Skeletal muscle tissue (tissue), 4 donors: Measurements from ENCODE around the gene MGAT4B. TPM values are rescaled to one million over a fixed set of nuclear protein-coding genes. Genes with fewer than 3 reads are reported as not detected.

Source experiments
- H3K27ac ChIP-seq: one replicate; pipeline ENCODE4 v1.7.0; 2013; ENCODE audit warnings: mild to moderate bottlenecking, low read depth, low read length, inconsistent platforms
- H3K27me3 ChIP-seq, 3 donors: one replicate each; pipeline ENCODE4 v1.7.0; 2013; ENCODE audit warnings: low read length in 3 of 3; ENCODE audit not compliant: control insufficient read depth in 3 of 3, insufficient read depth in 3 of 3
- H3K36me3 ChIP-seq, 3 donors: one replicate each; pipeline ENCODE4 v1.7.0; 2013; ENCODE audit warnings: low read length in 3 of 3; ENCODE audit not compliant: control insufficient read depth in 3 of 3, insufficient read depth in 3 of 3
- H3K4me1 ChIP-seq, 3 donors: one replicate each; pipeline ENCODE4 v1.7.0; 2013; ENCODE audit warnings: low read length in 3 of 3, mild to moderate bottlenecking in 3 of 3; ENCODE audit not compliant: control insufficient read depth in 3 of 3, insufficient read depth in 3 of 3
- H3K4me3 ChIP-seq, 3 donors: one replicate each; pipeline ENCODE4 v1.7.0; 2013; ENCODE audit warnings: low read length in 3 of 3
- H3K9ac ChIP-seq, 3 donors: one replicate each; pipeline ENCODE4 v1.7.0; 2013; ENCODE audit warnings: low read length in 3 of 3, mild to moderate bottlenecking in 3 of 3, moderate library complexity in 2 of 3, low read depth in 1 of 3
- H3K9me3 ChIP-seq, 3 donors: one replicate each; pipeline ENCODE4 v1.7.0; 2013; ENCODE audit warnings: low read length in 3 of 3; ENCODE audit not compliant: control insufficient read depth in 3 of 3
- total RNA-seq: library from RNA; depleted of rRNA; stranded (reverse); fragments of >200 nt; gene quantifications from one replicate; pipeline ENCODE4 v1.2.3, GENCODE V29; 2014
- donor health status: Osteomylitis.

Gene MGAT4B
- total RNA-seq, 1 donor from 2014 or later: 32.4 TPM

GRCh38 chr5:179820483-179821297, 14.0 kb upstream of the MGAT4B start, which contains the start of gene SQSTM1:
Gene SQSTM1 (plus strand): TSS chr5:179820905. CDS start chr5:179820937, 32 bp downstream.
- H3K36me3 ChIP-seq: peaks cover 34 to 43% (median 39%) of the 10 kb centered on the region in 3 donors
- H3K4me3 ChIP-seq: peak within 1 kb of the TSS; percentile 84 to 94 (median 93)
- no peaks in the 10 kb centered on the region for H3K27me3 ChIP-seq
- peaks cover 61 to 72% (median 69%) of the 10 kb centered on the region in 3 donors for H3K4me1 ChIP-seq
- H3K9ac ChIP-seq: peak within 1 kb of the TSS; percentile 97 to 100 (median 100)
- H3K27ac ChIP-seq: peak within 1 kb of the TSS; percentile 99
- no peaks in the 10 kb centered on the region for H3K9me3 ChIP-seq

DNA sequence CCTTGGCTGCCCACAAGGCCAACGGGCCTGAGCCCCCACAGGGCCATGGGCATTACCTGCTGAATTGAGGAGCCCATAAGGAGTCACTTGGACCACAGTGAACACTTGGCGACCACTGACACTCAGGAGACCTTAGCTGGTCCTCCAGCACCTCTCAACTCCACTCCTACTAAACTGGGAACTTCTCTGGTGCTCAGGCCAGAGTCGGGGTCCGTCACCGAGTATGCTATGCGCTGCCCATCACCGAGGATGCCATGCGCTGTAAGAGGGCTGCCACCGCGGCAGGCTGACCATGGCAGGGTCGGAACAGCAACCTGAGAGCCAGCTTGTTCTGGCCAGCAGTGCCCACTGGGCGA, 13.4 kb upstream of the MGAT4B start:
- H3K4me1 ChIP-seq: peaks cover 58 to 66% (median 64%) of the 10 kb centered on the region in 3 donors

DNA sequence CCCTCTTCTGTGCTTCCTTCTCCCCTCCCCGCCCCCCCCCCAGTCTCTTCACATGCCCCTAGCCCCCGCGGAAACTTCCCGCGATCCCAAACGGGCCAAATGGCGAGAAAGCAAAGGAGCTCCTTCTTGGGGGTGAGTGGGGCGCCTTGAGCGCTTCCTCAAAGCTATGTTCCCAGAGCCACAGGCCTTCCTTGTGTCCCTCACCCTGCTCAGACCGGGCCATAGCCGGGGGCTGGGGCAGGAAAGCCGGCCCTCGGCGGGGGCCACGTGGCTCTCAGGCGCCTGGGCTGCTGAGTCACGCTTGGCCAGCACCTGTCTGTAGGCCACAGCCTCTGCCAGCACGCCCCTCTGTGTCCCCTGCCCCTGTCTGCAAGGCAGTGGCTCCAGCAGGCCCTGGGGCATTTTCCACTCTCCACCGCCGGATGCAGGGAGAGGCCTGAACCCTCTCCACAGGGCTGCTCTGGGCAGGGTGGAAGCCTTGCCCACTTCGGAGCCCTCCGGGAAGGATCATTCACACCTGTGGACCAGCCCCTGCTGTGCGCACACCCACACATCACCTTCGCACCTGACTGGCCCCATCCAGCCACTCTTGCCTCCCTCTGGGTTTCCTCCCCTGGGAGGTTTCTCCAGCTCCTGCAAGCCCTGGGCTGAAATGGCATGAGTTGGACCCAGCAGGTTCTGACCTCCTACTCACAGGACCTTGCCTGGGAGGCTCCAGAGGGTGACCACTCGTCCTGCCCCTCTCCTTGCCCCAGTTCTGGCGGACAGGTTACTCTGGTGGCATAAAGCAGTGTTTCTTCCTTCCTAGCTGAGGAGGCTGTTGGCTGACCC, 12.8 kb upstream of the MGAT4B start:
- Histone ChIP-seq H3K27me3 (no peaks in the 10 kb centered on the region), H3K9me3 (no peaks in the 10 kb centered on the region), H3K27ac (peak overlapping the region; percentile 99), H3K4me1 (peaks cover 53 to 60% (median 59%) of the 10 kb centered on the region in 3 donors), H3K36me3 (peaks cover 22 to 31% (median 27%) of the 10 kb centered on the region in 3 donors), H3K4me3 (peak overlapping the region; percentile 83 to 94 (median 93)), H3K9ac (peak overlapping the region; percentile 95 to 100 (median 100))

More for the DNA sequence above, 13.4 kb upstream of the MGAT4B start:
- Histone ChIP-seq H3K27ac (peak overlapping the region; percentile 99), H3K9me3 (no peaks in the 10 kb centered on the region), H3K36me3 (peaks cover 28 to 37% (median 33%) of the 10 kb centered on the region in 3 donors), H3K9ac (peak overlapping the region; percentile 95 to 100 (median 100)), H3K27me3 (no peaks in the 10 kb centered on the region), H3K4me3 (peak overlapping the region; percentile 83 to 94 (median 93))

DNA sequence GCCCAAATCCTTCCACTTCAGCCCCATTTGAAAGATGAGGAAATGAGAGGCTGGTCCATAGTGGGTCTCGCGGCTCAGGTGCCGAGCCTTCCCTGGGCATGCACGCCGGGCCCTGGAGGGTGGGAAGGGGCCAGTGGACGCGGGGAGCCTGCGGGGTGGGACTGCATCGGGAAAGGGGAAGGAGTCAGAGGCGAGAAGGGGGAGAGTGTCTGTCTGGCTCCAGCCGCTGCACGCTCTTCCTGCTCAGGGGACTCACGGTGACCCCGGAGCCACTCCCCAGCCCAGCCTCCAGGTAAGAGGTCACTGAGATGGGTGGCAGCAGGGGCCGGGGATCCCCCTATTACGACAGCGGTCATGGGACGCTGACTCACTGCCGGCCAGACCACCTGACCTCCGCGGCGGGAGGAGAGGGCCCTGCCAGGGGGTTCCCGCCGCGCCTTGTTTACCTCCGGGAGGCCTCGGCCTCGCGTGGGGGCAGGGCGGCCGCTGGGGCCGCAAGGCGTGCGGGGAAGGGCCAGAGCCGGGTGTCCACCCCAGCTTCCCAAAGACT, 12.2 kb upstream of the MGAT4B start:
- H3K4me1 ChIP-seq: peaks cover 46 to 53% (median 52%) of the 10 kb centered on the region in 3 donors
- no peaks in the 10 kb centered on the region for H3K27me3 ChIP-seq
- H3K27ac ChIP-seq: peak overlapping the region; percentile 99
- peak overlapping the region; percentile 78 to 94 (median 93) for H3K4me3 ChIP-seq
- H3K36me3 ChIP-seq: peaks cover 17 to 24% (median 20%) of the 10 kb centered on the region in 3 donors
- H3K9me3 ChIP-seq: no peaks in the 10 kb centered on the region
- peak overlapping the region; percentile 95 to 100 (median 100) for H3K9ac ChIP-seq

DNA sequence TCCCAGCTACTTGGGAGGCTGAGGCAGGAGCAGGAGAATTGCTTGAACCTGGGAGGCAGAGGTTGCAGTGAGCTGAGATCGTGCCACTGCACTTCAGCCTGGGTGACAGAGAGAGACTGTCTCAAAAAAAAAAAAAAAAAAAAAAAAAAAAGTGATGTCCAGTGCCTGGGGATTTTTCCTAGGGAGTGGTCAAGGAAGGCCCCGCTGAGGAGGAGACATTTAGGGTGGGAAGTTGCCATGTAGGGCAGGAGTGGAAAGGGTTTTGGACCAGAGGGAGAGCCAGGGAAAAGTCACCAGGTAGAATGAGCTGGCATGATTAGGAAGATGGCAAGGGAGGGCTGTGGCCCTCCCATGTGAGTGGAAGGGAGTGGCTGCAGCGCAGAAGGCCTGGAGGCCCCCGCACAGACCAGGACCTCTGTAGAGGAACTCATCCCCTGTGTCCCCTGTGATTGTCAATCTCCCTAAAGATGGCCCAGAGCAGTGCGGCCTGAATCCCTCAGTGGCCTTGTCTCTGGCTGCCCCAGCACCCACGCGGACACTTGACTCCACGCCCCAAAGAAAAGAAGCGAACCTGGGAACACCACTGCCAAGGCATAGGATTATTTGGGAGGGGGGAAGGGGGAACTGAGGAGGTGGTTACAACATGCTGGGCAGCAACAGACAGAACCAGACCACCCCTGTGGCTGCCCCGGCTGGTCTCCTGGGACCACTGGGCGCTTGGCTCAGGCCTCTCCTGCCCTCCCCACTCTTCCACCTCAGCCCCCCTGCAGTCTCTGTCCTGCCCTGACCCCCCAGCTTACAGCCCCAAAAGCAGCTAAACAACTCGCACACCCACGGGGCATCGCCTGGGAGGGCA, 11.5 kb upstream of the MGAT4B start:
- peak overlapping the region; percentile 77 to 100 (median 88) for H3K9ac ChIP-seq
- no peaks in the 10 kb centered on the region for H3K9me3 ChIP-seq
- H3K4me3 ChIP-seq: peak overlapping the region; percentile 78 to 94 (median 83)
- peak overlapping the region; percentile 99 for H3K27ac ChIP-seq
- peaks cover 12 to 18% (median 14%) of the 10 kb centered on the region in 3 donors for H3K36me3 ChIP-seq
- peaks cover 41 to 46% (median 45%) of the 10 kb centered on the region in 3 donors for H3K4me1 ChIP-seq
- H3K27me3 ChIP-seq: no peaks in the 10 kb centered on the region

GRCh38 chr5:179817470-179817840, 10.8 kb upstream of the MGAT4B start:
- H3K27ac ChIP-seq: peak overlapping the region; percentile 58
- H3K27me3 ChIP-seq: no peaks in the 10 kb centered on the region
- no peaks in the 10 kb centered on the region for H3K9me3 ChIP-seq
- H3K9ac ChIP-seq: peak overlapping the region in 2 of 3 donors; percentile 67 to 79
- H3K36me3 ChIP-seq: peaks cover 8 to 12% (median 12%) of the 10 kb centered on the region in 3 donors
- H3K4me1 ChIP-seq: peaks cover 35 to 40% (median 38%) of the 10 kb centered on the region in 3 donors
- H3K4me3 ChIP-seq: peak overlapping the region; percentile 30 to 67 (median 61)

- Histone ChIP-seq H3K9ac (peak overlapping the region; percentile 51 to 79 (median 67)), H3K9me3 (no peaks in the 10 kb centered on the region), H3K4me3 (peak overlapping the region; percentile 30 to 67 (median 61)), H3K27me3 (no peaks in the 10 kb centered on the region), H3K27ac (peak overlapping the region; percentile 58), H3K36me3 (peaks cover 4 to 8% (median 7%) of the 10 kb centered on the region in 3 donors), H3K4me1 (peaks cover 29 to 34% (median 33%) of the 10 kb centered on the region in 3 donors)
These were observed 10.3 kb upstream of the MGAT4B start for GRCh38 chr5:179816796-179817469.

- Histone ChIP-seq H3K9ac (peak overlapping the region in 2 of 3 donors; percentile 67 to 79), H3K36me3 (peaks cover 4 to 6% (median 4%) of the 10 kb centered on the region in 3 donors), H3K27ac (no peak overlapping the region), H3K27me3 (no peaks in the 10 kb centered on the region), H3K9me3 (no peaks in the 10 kb centered on the region), H3K4me1 (peaks cover 27 to 32% (median 31%) of the 10 kb centered on the region in 3 donors), H3K4me3 (peak overlapping the region; percentile 14 to 67 (median 61))
These were observed 9.7 kb upstream of the MGAT4B start for GRCh38 chr5:179816401-179816795.
